ENCODE measurements around the gene INTS6L. TPM values are rescaled to one million over a fixed set of nuclear protein-coding genes. Genes with fewer than 3 reads are reported as not detected.

Gene INTS6L
- total and polyA plus RNA-seq, 7 experiments from 2014 or later: 5.9 to 46.8 (median 32.2) TPM

DNA sequence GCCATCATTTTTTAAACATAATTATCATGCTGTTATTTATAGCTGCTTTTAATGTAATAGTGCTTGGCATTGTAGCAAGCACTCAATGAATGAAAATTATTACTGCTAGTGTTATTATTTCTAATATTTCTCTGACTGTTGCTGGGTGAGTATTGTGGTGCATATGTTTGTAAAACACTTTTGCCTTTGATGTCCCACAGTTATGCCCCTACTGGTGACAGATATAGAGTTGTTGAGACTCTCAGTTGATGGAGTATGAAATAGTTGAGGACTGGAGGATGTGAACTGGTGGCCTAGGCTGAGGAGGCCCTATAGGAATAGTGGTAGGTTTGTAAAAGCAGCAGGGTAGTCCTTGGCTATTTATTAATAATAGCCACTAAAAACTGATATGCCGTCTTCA lies 9.6 kb downstream of the INTS6L start:
- H3K27ac Mint-ChIP-seq: peak overlapping the region in 1 of 9 donors; percentile 75
- intact Hi-C loops (cut with micrococcal nuclease): no loop called here
- CTCF ChIA-PET: interaction anchor here (0.7 kb wide), 1 partner anchor 21 kb away, joined by 3 read pairs; no protein-coding TSS in a partner anchor
- peaks cover 25 to 81% (median 73%) of the 10 kb centered on the region in 7 donors for H3K4me1 Mint-ChIP-seq
- no peak overlapping the region for H3K4me3 Mint-ChIP-seq
- POLR2A ChIA-PET: interaction anchor here (1.2 kb wide), 1 partner anchor 10 kb away, joined by 3 read pairs; no protein-coding TSS in a partner anchor
- H3K27me3 Mint-ChIP-seq: no peaks in the 10 kb centered on the region
- Histone ChIP-seq H3K4me1 (ENCODE audit: control insufficient read depth in 2 of 2, insufficient read depth in 2 of 2, low read length in 2 of 2) (peaks cover 0 to 6% of the 10 kb centered on the region in 2 donors), H3K36me3 (ENCODE audit: control insufficient read depth in 2 of 3, insufficient read depth in 3 of 3, low read length in 3 of 3) (no peaks in the 10 kb centered on the region), H3K9me3 (ENCODE audit: control insufficient read depth in 2 of 3, low read length in 3 of 3) (no peaks in the 10 kb centered on the region), H3K27me3 (ENCODE audit: control insufficient read depth in 2 of 2, insufficient read depth in 2 of 2, low read length in 2 of 2) (no peaks in the 10 kb centered on the region), H3K27ac (ENCODE audit: low read depth, low read length) (no peak overlapping the region), H3K4me3 (ENCODE audit: low read length) (no peak overlapping the region)
- H3K9me3 Mint-ChIP-seq: no peaks in the 10 kb centered on the region
- H3K36me3 Mint-ChIP-seq: peaks cover 4 to 21% (median 7%) of the 10 kb centered on the region in 5 donors
- no peak for DNase-seq
- no peak for ATAC-seq

DNA sequence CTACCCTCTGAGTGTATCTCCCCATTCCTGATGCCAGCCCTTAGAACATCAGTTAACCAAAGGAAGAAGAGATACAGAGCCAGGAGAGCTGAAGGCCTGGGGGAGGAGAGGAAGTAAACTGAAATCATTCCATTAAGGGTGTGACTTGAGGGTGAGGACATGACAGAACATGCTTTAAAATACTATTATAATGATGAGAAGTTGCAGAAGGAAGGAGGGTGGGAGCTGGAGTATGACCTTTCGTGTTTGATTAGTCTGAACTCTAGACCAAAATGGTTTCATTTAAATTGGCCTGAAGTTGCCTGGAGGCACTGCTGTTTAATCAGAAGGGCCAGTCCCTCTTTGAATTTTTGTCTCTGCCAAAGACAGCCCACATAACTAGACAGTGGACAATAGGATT lies 11.4 kb downstream of the INTS6L start:
- Mint-ChIP-seq H3K9me3 (no peaks in the 10 kb centered on the region), H3K4me3 (no peak overlapping the region), H3K27ac (peak overlapping the region in 5 of 9 donors; percentile 6 to 83 (median 14)), H3K36me3 (peaks cover 0 to 15% (median 4%) of the 10 kb centered on the region in 5 donors), H3K4me1 (peaks cover 23 to 86% (median 72%) of the 10 kb centered on the region in 7 donors), H3K27me3 (no peaks in the 10 kb centered on the region)
- peaks cover 2 to 12% of the 10 kb centered on the region in 2 donors for H3K4me1 ChIP-seq (ENCODE audit: control insufficient read depth in 2 of 2, insufficient read depth in 2 of 2, low read length in 2 of 2)
- no peak for ATAC-seq
- no peaks in the 10 kb centered on the region for H3K27me3 ChIP-seq (ENCODE audit: control insufficient read depth in 2 of 2, insufficient read depth in 2 of 2, low read length in 2 of 2)
- no peak for DNase-seq
- H3K9me3 ChIP-seq (ENCODE audit: control insufficient read depth in 2 of 3, low read length in 3 of 3): no peaks in the 10 kb centered on the region
- CTCF ChIA-PET: interaction anchor here (0.7 kb wide), 1 partner anchor 42 kb away, joined by 3 read pairs; no protein-coding TSS in a partner anchor
- no peak overlapping the region for H3K4me3 ChIP-seq (ENCODE audit: low read length)
- intact Hi-C loops (cut with micrococcal nuclease): no loop called here
- POLR2A ChIA-PET: interaction anchor here (0.7 to 2.3 kb wide), 2 partner anchors 10 to 11 kb away, joined by 3 to 11 read pairs; no protein-coding TSS in a partner anchor
- H3K36me3 ChIP-seq (ENCODE audit: control insufficient read depth in 2 of 3, insufficient read depth in 3 of 3, low read length in 3 of 3): no peaks in the 10 kb centered on the region
- H3K27ac ChIP-seq (ENCODE audit: low read depth, low read length): no peak overlapping the region

DNA sequence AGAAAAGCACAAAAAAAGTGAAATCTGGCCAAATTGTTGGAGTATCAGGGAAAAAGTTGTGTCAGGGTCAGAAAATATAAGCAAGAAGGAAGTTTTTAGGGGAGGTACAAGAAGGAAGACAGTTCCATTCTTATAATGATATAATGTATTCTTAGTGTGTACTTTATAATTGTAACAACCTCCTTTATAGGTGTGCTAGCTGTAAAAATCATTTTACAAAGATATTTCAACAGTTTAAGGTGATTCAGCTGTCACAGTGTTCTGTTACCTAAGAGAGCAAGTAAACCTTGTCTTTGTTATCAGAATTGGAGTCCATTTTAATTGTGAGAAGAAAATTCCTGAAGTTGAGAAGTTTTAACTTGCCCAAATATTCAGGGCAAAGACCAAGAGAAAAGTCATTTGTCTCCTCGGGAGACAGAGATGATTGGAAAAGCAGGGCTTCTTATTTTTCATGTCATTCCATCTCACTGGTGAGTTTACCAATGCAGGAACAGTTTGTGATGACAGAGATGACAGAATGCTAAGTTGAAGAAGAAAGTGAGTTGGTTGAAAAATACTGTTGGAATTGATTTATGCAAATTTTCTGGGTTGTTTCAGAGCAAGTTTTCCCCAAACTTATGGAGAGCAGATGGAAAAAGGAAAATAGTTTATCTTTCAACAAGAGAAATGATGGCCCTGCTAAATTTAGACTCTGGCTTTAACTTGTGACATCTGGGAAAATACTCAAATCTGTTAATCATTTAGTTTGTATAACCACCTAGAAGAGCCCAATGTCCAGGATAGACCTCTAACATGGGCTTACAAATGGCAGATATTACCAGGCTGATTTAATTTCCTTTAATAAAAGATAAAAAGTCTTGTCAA lies 14.8 kb downstream of the INTS6L start:
- Mint-ChIP-seq H3K4me1 (peaks cover 31 to 91% (median 76%) of the 10 kb centered on the region in 7 donors), H3K36me3 (peaks cover 0 to 12% (median 4%) of the 10 kb centered on the region in 5 donors), H3K4me3 (peak overlapping the region in 1 of 10 donors; percentile 41), H3K9me3 (no peaks in the 10 kb centered on the region), H3K27me3 (no peaks in the 10 kb centered on the region), H3K27ac (peak overlapping the region in 7 of 9 donors; percentile 0 to 90 (median 61))
- intact Hi-C loops (cut with micrococcal nuclease): loop anchor here in 1 of 2 donors (5.0 kb wide), 1 partner anchor 37 kb away; no protein-coding TSS in a partner anchor
- ChIA-PET POLR2A (interaction anchor here (0.5 to 1.1 kb wide), 2 partner anchors 9 to 11 kb away, joined by 3 to 5 read pairs; no protein-coding TSS in a partner anchor), CTCF (no interaction called here)
- DNase-seq (no peak), ATAC-seq (no peak)
- H3K27ac ChIP-seq (ENCODE audit: low read depth, low read length): no peak overlapping the region
- H3K36me3 ChIP-seq (ENCODE audit: control insufficient read depth in 2 of 3, insufficient read depth in 3 of 3, low read length in 3 of 3): no peaks in the 10 kb centered on the region
- no peaks in the 10 kb centered on the region for H3K27me3 ChIP-seq (ENCODE audit: control insufficient read depth in 2 of 2, insufficient read depth in 2 of 2, low read length in 2 of 2)
- peaks cover 2 to 28% of the 10 kb centered on the region in 2 donors for H3K4me1 ChIP-seq (ENCODE audit: control insufficient read depth in 2 of 2, insufficient read depth in 2 of 2, low read length in 2 of 2)
- no peak overlapping the region for H3K4me3 ChIP-seq (ENCODE audit: low read length)
- H3K9me3 ChIP-seq (ENCODE audit: control insufficient read depth in 2 of 3, low read length in 3 of 3): no peaks in the 10 kb centered on the region

DNA sequence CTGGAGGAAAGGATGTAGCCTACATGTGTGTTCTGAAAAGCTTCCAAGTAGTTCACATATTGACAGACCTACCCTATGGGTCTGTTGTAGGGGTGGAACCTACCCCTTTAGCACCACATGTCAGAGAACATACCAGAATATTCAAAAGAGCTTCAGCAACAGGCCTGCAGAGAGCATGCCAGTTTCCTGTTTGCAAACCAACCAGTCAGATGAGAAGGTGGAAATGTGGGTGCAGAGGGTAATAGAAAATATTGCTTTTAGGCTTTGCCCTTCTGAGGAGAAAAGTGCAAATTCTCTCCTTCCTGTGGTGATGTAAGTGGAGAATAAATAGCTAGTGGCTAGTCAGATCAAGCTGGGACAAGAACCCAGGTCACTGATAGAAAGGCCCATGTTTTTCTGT lies 16.4 kb downstream of the INTS6L start:
- ATAC-seq (peak; percentile 65), DNase-seq (peak in 5 of 9 donors; percentile 16 to 35 (median 27))
- Mint-ChIP-seq H3K9me3 (no peaks in the 10 kb centered on the region), H3K4me1 (peaks cover 21 to 85% (median 73%) of the 10 kb centered on the region in 7 donors), H3K27me3 (no peaks in the 10 kb centered on the region), H3K4me3 (peak overlapping the region in 9 of 10 donors; percentile 33 to 65 (median 60)), H3K27ac (peak overlapping the region; percentile 17 to 83 (median 69)), H3K36me3 (peaks cover 0 to 7% (median under 1%) of the 10 kb centered on the region in 5 donors)
- intact Hi-C loops (cut with micrococcal nuclease): loop anchor here in 1 of 2 donors (1.0 to 5.0 kb wide), 2 partner anchors 13 to 35 kb away; no protein-coding TSS in a partner anchor
- Histone ChIP-seq H3K4me3 (ENCODE audit: low read length) (no peak overlapping the region), H3K27me3 (ENCODE audit: control insufficient read depth in 2 of 2, insufficient read depth in 2 of 2, low read length in 2 of 2) (no peaks in the 10 kb centered on the region), H3K4me1 (ENCODE audit: control insufficient read depth in 2 of 2, insufficient read depth in 2 of 2, low read length in 2 of 2) (peaks cover 2 to 28% of the 10 kb centered on the region in 2 donors), H3K36me3 (ENCODE audit: control insufficient read depth in 2 of 3, insufficient read depth in 3 of 3, low read length in 3 of 3) (no peaks in the 10 kb centered on the region), H3K27ac (ENCODE audit: low read depth, low read length) (peak overlapping the region; percentile 57), H3K9me3 (ENCODE audit: control insufficient read depth in 2 of 3, low read length in 3 of 3) (no peaks in the 10 kb centered on the region)
- ChIA-PET POLR2A (interaction anchor here (1.1 to 2.3 kb wide), 4 partner anchors 10 to 16 kb away, joined by 4 to 15 read pairs (median 5); partner anchors contain the start of gene INTS6L), CTCF (no interaction called here)

DNA sequence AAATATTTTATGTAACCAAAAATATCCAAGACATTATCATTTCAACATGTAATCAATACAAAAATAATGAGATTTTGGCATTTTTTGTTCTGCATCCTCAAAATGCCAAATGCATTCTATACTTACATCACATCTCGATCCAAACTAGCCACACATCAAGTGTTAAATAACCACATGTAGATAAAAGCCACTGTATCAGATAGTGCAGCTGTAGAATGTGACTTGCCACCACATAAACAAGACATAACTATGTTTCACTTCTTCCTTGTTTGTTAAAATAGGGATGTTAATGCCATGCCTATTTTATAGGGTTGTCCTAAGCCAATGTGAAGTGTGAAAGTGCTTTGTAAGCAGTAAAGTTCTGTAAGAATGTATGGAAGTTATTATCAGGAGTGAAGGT lies 20.9 kb downstream of the INTS6L start:
- H3K9me3 Mint-ChIP-seq: no peaks in the 10 kb centered on the region
- ChIA-PET POLR2A (interaction anchor here (1.4 kb wide), 1 partner anchor 20 kb away, joined by 3 read pairs; no protein-coding TSS in a partner anchor), CTCF (no interaction called here)
- no peaks in the 10 kb centered on the region for H3K27me3 Mint-ChIP-seq
- no peak overlapping the region for H3K4me3 Mint-ChIP-seq
- H3K4me1 Mint-ChIP-seq: peaks cover 34 to 81% (median 69%) of the 10 kb centered on the region in 7 donors
- peaks cover 7 to 33% of the 10 kb centered on the region in 2 donors for H3K4me1 ChIP-seq (ENCODE audit: control insufficient read depth in 2 of 2, insufficient read depth in 2 of 2, low read length in 2 of 2)
- no peaks in the 10 kb centered on the region for H3K27me3 ChIP-seq (ENCODE audit: control insufficient read depth in 2 of 2, insufficient read depth in 2 of 2, low read length in 2 of 2)
- no peak overlapping the region for H3K27ac ChIP-seq (ENCODE audit: low read depth, low read length)
- peaks cover 0 to 8% (median 0%) of the 10 kb centered on the region in 5 donors for H3K36me3 Mint-ChIP-seq
- intact Hi-C loops (cut with micrococcal nuclease): no loop called here
- H3K9me3 ChIP-seq (ENCODE audit: control insufficient read depth in 2 of 3, low read length in 3 of 3): no peaks in the 10 kb centered on the region
- no peak overlapping the region for H3K4me3 ChIP-seq (ENCODE audit: low read length)
- H3K36me3 ChIP-seq (ENCODE audit: control insufficient read depth in 2 of 3, insufficient read depth in 3 of 3, low read length in 3 of 3): no peaks in the 10 kb centered on the region
- ATAC-seq (no peak), DNase-seq (no peak)
- no peak overlapping the region for H3K27ac Mint-ChIP-seq

DNA sequence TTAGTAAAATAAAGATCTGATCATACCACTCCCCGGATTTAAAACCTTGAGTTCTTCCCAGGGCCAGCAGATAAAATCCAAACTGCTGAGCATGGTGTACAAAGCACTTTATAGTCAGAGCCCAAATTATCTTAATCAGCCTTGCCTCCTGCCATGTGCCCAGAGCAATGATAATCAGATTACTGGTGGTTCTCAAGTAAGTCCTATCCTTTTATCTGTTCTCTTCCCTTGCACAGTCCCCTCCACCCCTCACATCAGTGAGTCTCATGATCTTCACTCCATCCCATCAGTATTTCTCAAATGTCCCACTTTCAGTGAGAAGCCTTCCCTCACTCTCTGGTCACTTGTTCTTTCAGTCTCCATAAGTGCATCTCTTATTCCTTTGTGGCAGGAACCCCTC lies 22.7 kb downstream of the INTS6L start:
- Mint-ChIP-seq H3K9me3 (no peaks in the 10 kb centered on the region), H3K4me1 (peaks cover 25 to 65% (median 54%) of the 10 kb centered on the region in 7 donors), H3K27ac (peak overlapping the region in 8 of 9 donors; percentile 2 to 91 (median 46)), H3K36me3 (peaks cover 0 to 13% (median 0%) of the 10 kb centered on the region in 5 donors), H3K27me3 (no peaks in the 10 kb centered on the region), H3K4me3 (peak overlapping the region in 2 of 10 donors; percentile 7 to 27)
- Histone ChIP-seq H3K4me3 (ENCODE audit: low read length) (no peak overlapping the region), H3K4me1 (ENCODE audit: control insufficient read depth in 2 of 2, insufficient read depth in 2 of 2, low read length in 2 of 2) (peaks cover 7 to 19% of the 10 kb centered on the region in 2 donors), H3K27ac (ENCODE audit: low read depth, low read length) (no peak overlapping the region), H3K9me3 (ENCODE audit: control insufficient read depth in 2 of 3, low read length in 3 of 3) (no peaks in the 10 kb centered on the region), H3K27me3 (ENCODE audit: control insufficient read depth in 2 of 2, insufficient read depth in 2 of 2, low read length in 2 of 2) (no peaks in the 10 kb centered on the region), H3K36me3 (ENCODE audit: control insufficient read depth in 2 of 3, insufficient read depth in 3 of 3, low read length in 3 of 3) (peaks cover 0 to 10% (median 0%) of the 10 kb centered on the region in 3 experiments)
- intact Hi-C loops (cut with micrococcal nuclease): no loop called here
- DNase-seq (no peak), ATAC-seq (no peak)
- POLR2A ChIA-PET: interaction anchor here (0.6 to 1.2 kb wide), 3 partner anchors 17 to 704 kb away, joined by 3 to 4 read pairs (median 3); no protein-coding TSS in a partner anchor
- CTCF ChIA-PET: interaction anchor here (1.0 kb wide), 1 partner anchor 14 kb away, joined by 3 read pairs; no protein-coding TSS in a partner anchor

All from naive thymus-derived CD4-positive, alpha-beta T cell (primary cell).